HepG2 (cell line): ENCODE results near the gene RGL3. TPM values are rescaled to one million over a fixed set of nuclear protein-coding genes. Genes with fewer than 3 reads are reported as not detected.

Experiments used
- AGO1 ChIP-seq: fragments of 200-400 bp; formaldehyde crosslinking; IDR thresholded peaks from 2 replicates; pipeline ENCODE4 v1.6.1; 2017; ENCODE audit warnings: mild to moderate bottlenecking, low read depth, low read length, moderate library complexity; ENCODE audit not compliant: poor library complexity, severe bottlenecking
- GMEB1 ChIP-seq: sonication (generic); formaldehyde crosslinking; IDR thresholded peaks from 2 replicates; pipeline ENCODE4 v1.5.1; 2020; ENCODE audit warnings: missing genetic modification reagents, mild to moderate bottlenecking, borderline replicate concordance
- GZF1 ChIP-seq: sonication (generic); formaldehyde crosslinking; IDR thresholded peaks from 2 replicates; pipeline ENCODE4 v1.5.1; 2020; ENCODE audit warnings: mild to moderate bottlenecking, missing genetic modification reagents
- HOXD1 ChIP-seq: sonication (generic); formaldehyde crosslinking; IDR thresholded peaks from 2 replicates; pipeline ENCODE4 v1.5.0; 2020; ENCODE audit warnings: missing genetic modification reagents
- IKZF4 ChIP-seq: sonication (generic); formaldehyde crosslinking; IDR thresholded peaks from 2 replicates; pipeline ENCODE4 v1.5.1; 2020; ENCODE audit warnings: borderline replicate concordance, mild to moderate bottlenecking, low read depth, missing genetic modification reagents; ENCODE audit errors: not compliant biosample characterization
- MTA3 ChIP-seq: sonication (generic); formaldehyde crosslinking; IDR thresholded peaks from 2 replicates; pipeline ENCODE4 v1.4.0; 2020; ENCODE audit warnings: missing genetic modification reagents
- NBN ChIP-seq: fragments of 450-650 bp; conservative IDR thresholded peaks from 2 replicates; pipeline ENCODE4 v1.6.1; 2017
- NCOA2 ChIP-seq: sonication (generic); formaldehyde crosslinking; IDR thresholded peaks from 2 replicates; pipeline ENCODE4 v1.8.0; 2022; ENCODE audit warnings: inconsistent platforms
- PAWR ChIP-seq: sonication (generic); formaldehyde crosslinking; IDR thresholded peaks from 2 replicates; pipeline ENCODE4 v1.4.0; 2020; ENCODE audit warnings: missing genetic modification reagents, mild to moderate bottlenecking, borderline replicate concordance
- PHF20 ChIP-seq: sonication (generic); formaldehyde crosslinking; IDR thresholded peaks from 2 replicates; pipeline ENCODE4 v1.5.0; 2020; ENCODE audit warnings: mild to moderate bottlenecking, missing genetic modification reagents
- SMYD3 ChIP-seq: sonication (generic); formaldehyde crosslinking; IDR thresholded peaks from 2 replicates; pipeline ENCODE4 v1.8.1; 2023; ENCODE audit warnings: mild to moderate bottlenecking, missing genetic modification reagents
- SRSF9 ChIP-seq: fragments of 200-400 bp; formaldehyde crosslinking; IDR thresholded peaks from 2 replicates; pipeline ENCODE4 v1.6.1; 2018; ENCODE audit warnings: borderline replicate concordance, mild to moderate bottlenecking, low read depth, low read length; ENCODE audit not compliant: insufficient read depth, poor library complexity, severe bottlenecking
- ZBTB38 ChIP-seq: sonication (generic); formaldehyde crosslinking; IDR thresholded peaks from 2 replicates; pipeline ENCODE4 v1.5.1; 2020; ENCODE audit warnings: mild to moderate bottlenecking, missing genetic modification reagents
- ZBTB42 ChIP-seq: sonication (generic); formaldehyde crosslinking; IDR thresholded peaks from 2 replicates; pipeline ENCODE4 v1.5.0; 2020; ENCODE audit warnings: mild to moderate bottlenecking, missing genetic modification reagents
- ZFP37 ChIP-seq: sonication (generic); formaldehyde crosslinking; IDR thresholded peaks from 2 replicates; pipeline ENCODE4 v1.4.0; 2020; ENCODE audit warnings: missing genetic modification reagents, borderline replicate concordance
- ZNF10 ChIP-seq: sonication (generic); formaldehyde crosslinking; IDR thresholded peaks from 2 replicates; pipeline ENCODE4 v1.4.0; 2020; ENCODE audit warnings: mild to moderate bottlenecking, low read depth, missing genetic modification reagents, borderline replicate concordance
- ZNF17 ChIP-seq: sonication (generic); formaldehyde crosslinking; IDR thresholded peaks from 2 replicates; pipeline ENCODE4 v1.5.0; 2020; ENCODE audit warnings: mild to moderate bottlenecking, missing genetic modification reagents
- ZNF446 ChIP-seq: sonication (generic); formaldehyde crosslinking; IDR thresholded peaks from 2 replicates; pipeline ENCODE4 v1.5.0; 2020; ENCODE audit warnings: mild to moderate bottlenecking, missing genetic modification reagents
- ZNF546 ChIP-seq: sonication (generic); formaldehyde crosslinking; conservative IDR thresholded peaks from 2 replicates; pipeline ENCODE4 v1.8.1; 2023; ENCODE audit warnings: mild to moderate bottlenecking, missing genetic modification reagents
- polyA plus RNA-seq, 8 experiments: library from polyadenylated mRNA; depleted of rRNA in 3 of 8; stranded (reverse) in 7 of 8; unstranded in 1 of 8; fragments of >200 nt; fragmentation: Illumina TruSeq in 4 of 8; extraction: Trizol in 4 of 8; gene quantifications; 2 replicates each; pipeline versions ENCODE4 v1.2.1 to v1.2.3, GENCODE V29; 2011 to 2016; ENCODE audit warnings: low read depth in 4 of 8, missing spikeins in 1 of 8, mixed read lengths in 1 of 8; ENCODE audit not compliant: insufficient read depth in 1 of 8
- total RNA-seq, 5 experiments: library from RNA; depleted of rRNA; stranded (reverse); fragments of >200 nt; fragmentation: Illumina TruSeq; extraction: Trizol; gene quantifications; 2 replicates each; pipeline ENCODE4 v1.2.3, GENCODE V29; 2016; ENCODE audit warnings: low read depth in 1 of 5
- TF ChIP-seq, protein P1 (sequence below): sonication (generic); formaldehyde crosslinking; IDR thresholded peaks from 2 replicates; pipeline ENCODE4 v1.8.1; 2023; ENCODE audit warnings: missing genetic modification reagents, mild to moderate bottlenecking, borderline replicate concordance
- TF ChIP-seq, protein P2 (sequence below): sonication (generic); formaldehyde crosslinking; IDR thresholded peaks from 2 replicates; pipeline ENCODE4 v1.4.0; 2020; ENCODE audit warnings: missing genetic modification reagents, borderline replicate concordance
- TF ChIP-seq, protein P3 (sequence below): sonication (generic); formaldehyde crosslinking; conservative IDR thresholded peaks from 2 replicates; pipeline ENCODE4 v1.8.0; 2022; ENCODE audit warnings: low read depth, missing genetic modification reagents
- TF ChIP-seq, protein P4 (sequence below): sonication (generic); formaldehyde crosslinking; IDR thresholded peaks from 2 replicates; pipeline ENCODE4 v1.8.0; 2022; ENCODE audit warnings: low read depth, missing genetic modification reagents

Gene RGL3
- total and polyA plus RNA-seq, 2 of the 13 experiments (the other 11 are each of a cell fraction or from before 2014, with no cell fraction given) = 4.2 to 7.6 TPM

DNA sequence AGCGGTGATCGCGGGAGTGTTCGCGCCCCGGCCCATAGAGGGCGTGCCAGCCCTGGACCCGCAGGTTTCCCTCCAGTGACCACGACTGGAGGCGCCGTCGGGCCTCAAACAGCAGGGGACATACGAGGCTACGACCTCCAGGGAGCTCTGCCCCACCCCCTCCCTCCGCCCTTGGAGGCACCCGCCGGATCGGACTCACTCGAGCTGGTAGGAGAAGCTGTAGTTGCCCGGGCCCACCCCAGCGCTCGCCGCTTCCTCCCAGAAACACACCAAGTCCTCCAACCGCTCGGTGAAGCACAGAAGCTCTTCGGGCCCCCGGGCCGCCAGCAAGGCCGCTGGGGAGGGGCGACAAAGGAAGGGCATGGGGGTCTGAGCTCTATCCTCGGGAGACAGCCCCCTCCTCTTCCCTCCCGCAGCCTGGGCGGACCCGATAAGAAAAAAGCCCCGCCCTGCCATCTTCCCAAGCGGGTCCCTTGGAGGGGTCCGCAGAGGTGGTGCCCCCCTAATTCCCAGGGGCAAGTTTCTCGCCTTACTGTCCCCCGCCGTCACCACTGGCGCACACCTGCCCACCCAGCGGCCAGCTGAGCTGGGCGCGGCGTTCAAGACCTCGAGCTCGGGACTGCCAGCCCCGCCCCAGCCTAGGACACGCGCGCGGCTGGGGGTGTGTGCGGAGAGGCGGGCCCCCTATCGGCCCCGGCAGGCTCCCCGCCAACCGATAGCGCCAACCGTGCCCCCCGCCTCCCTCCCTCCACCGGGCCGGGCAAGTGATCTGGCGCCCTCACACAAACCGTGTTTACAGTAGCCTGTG, 36.0 kb downstream of the RGL3 start (continued):
- no peak for TF ChIP-seq SMYD3 (CRISPR knock-in tag)
- TF ChIP-seq MTA3 (CRISPR knock-in tag) = no peak
- TF ChIP-seq, protein P1, sequence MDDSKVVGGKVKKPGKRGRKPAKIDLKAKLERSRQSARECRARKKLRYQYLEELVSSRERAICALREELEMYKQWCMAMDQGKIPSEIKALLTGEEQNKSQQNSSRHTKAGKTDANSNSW = no peak
- no peak for TF ChIP-seq GMEB1 (CRISPR knock-in tag)
- 0 out of 2 replicates have a peak, but pooled peaks have one; percentile 22 for TF ChIP-seq ZBTB42
- TF ChIP-seq NCOA2 (CRISPR knock-in tag) = no peak
- no peak for TF ChIP-seq PHF20 (CRISPR knock-in tag)
- TF ChIP-seq ZNF10 (CRISPR knock-in tag) = no peak
- no peak for TF ChIP-seq ZBTB38 (CRISPR knock-in tag)
- TF ChIP-seq, protein P2, sequence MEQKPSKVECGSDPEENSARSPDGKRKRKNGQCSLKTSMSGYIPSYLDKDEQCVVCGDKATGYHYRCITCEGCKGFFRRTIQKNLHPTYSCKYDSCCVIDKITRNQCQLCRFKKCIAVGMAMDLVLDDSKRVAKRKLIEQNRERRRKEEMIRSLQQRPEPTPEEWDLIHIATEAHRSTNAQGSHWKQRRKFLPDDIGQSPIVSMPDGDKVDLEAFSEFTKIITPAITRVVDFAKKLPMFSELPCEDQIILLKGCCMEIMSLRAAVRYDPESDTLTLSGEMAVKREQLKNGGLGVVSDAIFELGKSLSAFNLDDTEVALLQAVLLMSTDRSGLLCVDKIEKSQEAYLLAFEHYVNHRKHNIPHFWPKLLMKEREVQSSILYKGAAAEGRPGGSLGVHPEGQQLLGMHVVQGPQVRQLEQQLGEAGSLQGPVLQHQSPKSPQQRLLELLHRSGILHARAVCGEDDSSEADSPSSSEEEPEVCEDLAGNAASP (CRISPR knock-in tag) = peak; percentile 64; the same call in 1 of the 2 replicates
- TF ChIP-seq PAWR (CRISPR knock-in tag) = no peak
- TF ChIP-seq HOXD1 (CRISPR knock-in tag) = peak; percentile 43; the same call in 1 of the 2 replicates
- no peak for TF ChIP-seq ZNF17 (CRISPR knock-in tag)
- TF ChIP-seq AGO1 = no peak
- TF ChIP-seq SRSF9 = no peak
- TF ChIP-seq, protein P3, sequence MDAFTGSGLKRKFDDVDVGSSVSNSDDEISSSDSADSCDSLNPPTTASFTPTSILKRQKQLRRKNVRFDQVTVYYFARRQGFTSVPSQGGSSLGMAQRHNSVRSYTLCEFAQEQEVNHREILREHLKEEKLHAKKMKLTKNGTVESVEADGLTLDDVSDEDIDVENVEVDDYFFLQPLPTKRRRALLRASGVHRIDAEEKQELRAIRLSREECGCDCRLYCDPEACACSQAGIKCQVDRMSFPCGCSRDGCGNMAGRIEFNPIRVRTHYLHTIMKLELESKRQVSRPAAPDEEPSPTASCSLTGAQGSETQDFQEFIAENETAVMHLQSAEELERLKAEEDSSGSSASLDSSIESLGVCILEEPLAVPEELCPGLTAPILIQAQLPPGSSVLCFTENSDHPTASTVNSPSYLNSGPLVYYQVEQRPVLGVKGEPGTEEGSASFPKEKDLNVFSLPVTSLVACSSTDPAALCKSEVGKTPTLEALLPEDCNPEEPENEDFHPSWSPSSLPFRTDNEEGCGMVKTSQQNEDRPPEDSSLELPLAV = no peak
- 0 out of 2 replicates have a peak, but pooled peaks have one; percentile 33 for TF ChIP-seq ZNF446 (CRISPR knock-in tag)
- TF ChIP-seq, protein P4, sequence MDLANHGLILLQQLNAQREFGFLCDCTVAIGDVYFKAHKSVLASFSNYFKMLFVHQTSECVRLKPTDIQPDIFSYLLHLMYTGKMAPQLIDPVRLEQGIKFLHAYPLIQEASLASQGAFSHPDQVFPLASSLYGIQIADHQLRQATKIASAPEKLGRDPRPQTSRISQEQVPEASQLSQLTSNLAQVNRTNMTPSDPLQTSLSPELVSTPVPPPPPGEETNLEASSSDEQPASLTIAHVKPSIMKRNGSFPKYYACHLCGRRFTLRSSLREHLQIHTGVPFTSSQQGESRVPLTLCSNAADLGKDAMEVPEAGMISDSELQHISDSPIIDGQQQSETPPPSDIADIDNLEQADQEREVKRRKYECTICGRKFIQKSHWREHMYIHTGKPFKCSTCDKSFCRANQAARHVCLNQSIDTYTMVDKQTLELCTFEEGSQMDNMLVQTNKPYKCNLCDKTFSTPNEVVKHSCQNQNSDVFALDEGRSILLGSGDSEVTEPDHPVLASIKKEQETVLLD = 0 out of 2 replicates have a peak, but pooled peaks have one; percentile 60
- TF ChIP-seq ZFP37 = peak; percentile 28; the same call in 1 of the 2 replicates
- TF ChIP-seq IKZF4 (CRISPR knock-in tag) = no peak
- TF ChIP-seq NBN = no peak
- TF ChIP-seq GZF1 (CRISPR knock-in tag) = 0 out of 2 replicates have a peak, but pooled peaks have one; percentile 8
- no peak for TF ChIP-seq ZNF546
